ENCODE results near the gene UBA1. TPM values are rescaled to one million over a fixed set of nuclear protein-coding genes. Genes with fewer than 3 reads are reported as not detected.
A peak's percentile ranks its signal among the peaks of the same experiment; 100 is the strongest.

Gene UBA1
- total and polyA plus RNA-seq, 2 donors (not counting 3 experiments of a cell fraction or from before 2014, with no cell fraction given) = 237 to 297 TPM

- Histone ChIP-seq H3K4me1 (ENCODE audit: control insufficient read depth, extremely low read depth, insufficient read depth, low read length) (peaks cover 15% of the 10 kb centered on the region), H3K9me3 (replicated peaks; ENCODE audit: control insufficient read depth, insufficient read depth, low read length) (no peaks in the 10 kb centered on the region), H2AFZ (ENCODE audit: low read depth, low read length) (peak overlapping the region; percentile 51), H3K4me3 (replicated peaks in 1 of 3; ENCODE audit: insufficient read depth in 1 of 3, low read depth in 1 of 3, low read length in 3 of 3) (peak overlapping the region; percentile 79 to 98 (median 86)), H3K9me1 (replicated peaks; ENCODE audit: control insufficient read depth, extremely low read depth, insufficient read depth, low read length) (no peaks in the 10 kb centered on the region), H3K4me2 (ENCODE audit: insufficient read depth, low read length) (peak overlapping the region; percentile 78), H4K20me1 (replicated peaks; ENCODE audit: control insufficient read depth, extremely low read depth, insufficient read depth, low read length) (no peaks in the 10 kb centered on the region), H3K79me2 (ENCODE audit: control insufficient read depth, insufficient read depth, low read length) (peaks cover 50% of the 10 kb centered on the region), H3K27ac (ENCODE audit: insufficient read depth, low read depth, low read length) (peak overlapping the region; percentile 58), H3K27me3 (ENCODE audit: control insufficient read depth in 2 of 2, insufficient read depth in 2 of 2, low read length in 2 of 2) (no peaks in the 10 kb centered on the region), H3K9ac (replicated peaks; ENCODE audit: extremely low read depth, insufficient read depth, low read length) (peak overlapping the region; percentile 86), H3K36me3 (ENCODE audit: control insufficient read depth in 2 of 2, extremely low read depth in 1 of 2, insufficient read depth in 2 of 2, low read length in 2 of 2) (peaks cover 0 to 7% of the 10 kb centered on the region in 2 experiments)
- TF ChIP-seq CTCF (IDR thresholded peaks at IDR 0.05; ENCODE audit: extremely low read depth in 1 of 2, insufficient read depth in 1 of 2, low read depth in 1 of 2, low read length in 2 of 2) = peak in 1 of 2 donors; percentile 3
- no peak for TF ChIP-seq MYC (IDR thresholded peaks at IDR 0.05; ENCODE audit: low read depth, low read length)
- ChIA-PET CTCF (interaction anchor here (1.0 to 1.3 kb wide), 3 partner anchors 9 to 74 kb away, joined by 4 to 11 read pairs (median 5); no protein-coding TSS in a partner anchor), POLR2A (interaction anchor here (1.6 kb wide), 1 partner anchor 9 kb away, joined by 4 read pairs; no protein-coding TSS in a partner anchor)
- dilution Hi-C loops (cut with MboI; ENCODE audit: extremely low pct_ligation_motif_present, low sequenced_read_pairs) (no loop called here), intact Hi-C loops (cut with micrococcal nuclease) (no loop called here)
- TSS peak; percentile 61 for BruUV-seq (replicated peaks)
- peak; percentile 73 for FAIRE-seq
- DNase-seq (ENCODE audit: low read depth, low spot score) = no peak
Measured at GRCh38 chrX:47143894-47144625, 49.6 kb upstream of the UBA1 start.

Measured in endothelial cell of umbilical vein (primary cell).